Breast epithelium (tissue), 4 donors: ENCODE measurements around the gene ITGA5. TPM values are rescaled to one million over a fixed set of nuclear protein-coding genes. Genes with fewer than 3 reads are reported as not detected.

Experiments used
- DNase-seq, 2 donors: peaks; one replicate each; pipeline ENCODE4 v3.0.0-alpha.2; 2019; ENCODE audit warnings: low spot score in 2 of 2
- H3K27ac ChIP-seq, 2 donors: fragments of 200-600 bp; sonication (generic) in 1 of 2; one replicate each; pipeline ENCODE4 v1.5.1; 2016 to 2019; ENCODE audit warnings: mild to moderate bottlenecking in 1 of 2
- H3K27me3 ChIP-seq, 2 donors: fragments of 200-600 bp; sonication (generic) in 1 of 2; one replicate each; pipeline versions ENCODE4 v1.5.1 to v1.6.0; 2017 to 2019; ENCODE audit warnings: control low read depth in 1 of 2, mild to moderate bottlenecking in 1 of 2
- H3K36me3 ChIP-seq: fragments of 200-600 bp; one replicate; pipeline ENCODE4 v1.5.1; 2019
- H3K4me1 ChIP-seq, 2 donors: fragments of 200-600 bp; sonication (generic); one replicate each; pipeline ENCODE4 v1.5.1; 2016 to 2019; ENCODE audit warnings: control low read depth in 1 of 2
- H3K4me3 ChIP-seq, 3 donors: fragments of 200-600 bp; sonication (generic); 1 replicate in 2 of 3; 2 replicates in 1 of 3; pipeline ENCODE4 v1.5.1; 2016 to 2019; ENCODE audit warnings: mild to moderate bottlenecking in 3 of 3, moderate library complexity in 2 of 3
- H3K9me3 ChIP-seq, 2 donors: fragments of 200-600 bp; sonication (generic) in 1 of 2; one replicate each; pipeline ENCODE4 v1.5.1; 2016 to 2019; ENCODE audit warnings: control low read depth in 1 of 2
- POLR2A ChIP-seq: fragments of 450-650 bp; IDR thresholded peaks from one replicate; pipeline ENCODE4 v1.6.1; 2016; ENCODE audit warnings: antibody characterized with exemption, mild to moderate bottlenecking, moderate library complexity
- POLR2AphosphoS5 ChIP-seq, 3 donors: sonication (generic); formaldehyde crosslinking; IDR thresholded peaks; one replicate each; pipeline ENCODE4 v1.6.1; 2017; ENCODE audit warnings: antibody characterized with exemption in 3 of 3
- intact Hi-C: fragments of 100-400 bp; cut with DNase I; formaldehyde crosslinking; loops from one replicate; pipeline ENCODE4 v1.15.1; 2023; ENCODE audit warnings: low total_unique reads
- total RNA-seq, 3 donors: library from RNA; depleted of rRNA; stranded (reverse); fragments of >200 nt; gene quantifications; one replicate each; pipeline ENCODE4 v1.1.0, GENCODE V29; 2016
- TF ChIP-seq, protein P1 (sequence below), 3 donors: fragments of 450-650 bp; IDR thresholded peaks; one replicate each; pipeline ENCODE4 v1.5.1; 2016 to 2017; ENCODE audit warnings: antibody characterized with exemption in 3 of 3, mild to moderate bottlenecking in 3 of 3, moderate library complexity in 3 of 3

ITGA5 gene
- total RNA-seq, 3 donors from 2014 or later = 30.4 to 135 (median 81.9) TPM

DNA sequence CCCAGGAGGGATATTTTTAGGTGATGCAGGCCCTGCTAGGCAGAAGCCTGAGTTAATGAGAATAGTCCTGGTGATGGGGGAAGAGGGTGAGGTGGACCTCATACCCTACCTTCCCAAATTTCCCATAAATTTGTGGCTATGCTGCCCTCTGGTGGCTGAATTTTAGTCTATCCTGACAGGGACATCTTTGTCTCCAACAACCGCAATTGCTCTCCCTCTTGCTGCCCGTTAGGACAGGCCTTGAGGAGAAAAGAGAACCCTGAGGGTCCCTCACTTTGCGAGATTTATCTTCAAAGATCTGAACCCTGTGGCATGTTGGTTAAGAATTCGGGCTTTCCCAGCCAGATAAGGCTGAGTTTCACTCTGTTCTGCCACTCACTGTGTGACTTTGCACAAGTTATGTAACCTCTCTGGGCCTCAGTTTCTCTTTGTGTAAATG, 24.8 kb downstream of the ITGA5 start:
- DNase-seq = no peak
- no peak overlapping the region for H3K27ac ChIP-seq
- TF ChIP-seq POLR2AphosphoS5 (IDR thresholded peaks at IDR 0.05) = no peak
- TF ChIP-seq, protein P1, sequence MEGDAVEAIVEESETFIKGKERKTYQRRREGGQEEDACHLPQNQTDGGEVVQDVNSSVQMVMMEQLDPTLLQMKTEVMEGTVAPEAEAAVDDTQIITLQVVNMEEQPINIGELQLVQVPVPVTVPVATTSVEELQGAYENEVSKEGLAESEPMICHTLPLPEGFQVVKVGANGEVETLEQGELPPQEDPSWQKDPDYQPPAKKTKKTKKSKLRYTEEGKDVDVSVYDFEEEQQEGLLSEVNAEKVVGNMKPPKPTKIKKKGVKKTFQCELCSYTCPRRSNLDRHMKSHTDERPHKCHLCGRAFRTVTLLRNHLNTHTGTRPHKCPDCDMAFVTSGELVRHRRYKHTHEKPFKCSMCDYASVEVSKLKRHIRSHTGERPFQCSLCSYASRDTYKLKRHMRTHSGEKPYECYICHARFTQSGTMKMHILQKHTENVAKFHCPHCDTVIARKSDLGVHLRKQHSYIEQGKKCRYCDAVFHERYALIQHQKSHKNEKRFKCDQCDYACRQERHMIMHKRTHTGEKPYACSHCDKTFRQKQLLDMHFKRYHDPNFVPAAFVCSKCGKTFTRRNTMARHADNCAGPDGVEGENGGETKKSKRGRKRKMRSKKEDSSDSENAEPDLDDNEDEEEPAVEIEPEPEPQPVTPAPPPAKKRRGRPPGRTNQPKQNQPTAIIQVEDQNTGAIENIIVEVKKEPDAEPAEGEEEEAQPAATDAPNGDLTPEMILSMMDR (IDR thresholded peaks at IDR 0.05) = peak; percentile 44 to 67 (median 65)

DNA sequence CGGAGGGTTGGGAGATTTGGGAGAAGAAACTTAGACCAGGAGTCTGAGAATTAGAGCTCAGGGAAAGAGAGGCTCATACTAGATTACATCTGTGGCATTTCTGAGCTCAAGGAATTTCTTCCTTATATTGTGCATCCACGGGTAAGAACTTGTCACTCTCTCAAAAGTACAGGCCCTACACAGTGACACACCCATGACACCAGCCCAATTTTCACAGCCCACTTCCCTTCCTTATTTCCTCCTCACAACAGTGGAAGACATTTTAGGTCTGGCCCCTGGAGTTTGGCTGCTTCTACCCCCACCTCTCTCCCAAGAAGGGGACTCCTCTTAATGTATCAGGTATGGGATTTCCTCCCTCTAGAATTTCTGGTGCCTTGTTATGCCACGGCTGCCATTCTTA, 25.3 kb downstream of the ITGA5 start:
- Histone ChIP-seq H3K27me3 (no peaks in the 10 kb centered on the region), H3K4me1 (no peaks in the 10 kb centered on the region), H3K9me3 (no peaks in the 10 kb centered on the region), H3K27ac (no peak overlapping the region), H3K4me3 (no peak overlapping the region), H3K36me3 (no peaks in the 10 kb centered on the region)
- intact Hi-C loops = no loop called here
- TF ChIP-seq POLR2AphosphoS5 (IDR thresholded peaks at IDR 0.05) (no peak), POLR2A (no peak)
- TF ChIP-seq, protein P1 (IDR thresholded peaks at IDR 0.05) = no peak
- no peak for DNase-seq

More for the DNA sequence above, 24.8 kb downstream of the ITGA5 start:
- no peaks in the 10 kb centered on the region for H3K9me3 ChIP-seq
- H3K36me3 ChIP-seq = no peaks in the 10 kb centered on the region
- H3K4me3 ChIP-seq = no peak overlapping the region
- no peaks in the 10 kb centered on the region for H3K27me3 ChIP-seq
- no peaks in the 10 kb centered on the region for H3K4me1 ChIP-seq
- intact Hi-C loops = no loop called here

DNA sequence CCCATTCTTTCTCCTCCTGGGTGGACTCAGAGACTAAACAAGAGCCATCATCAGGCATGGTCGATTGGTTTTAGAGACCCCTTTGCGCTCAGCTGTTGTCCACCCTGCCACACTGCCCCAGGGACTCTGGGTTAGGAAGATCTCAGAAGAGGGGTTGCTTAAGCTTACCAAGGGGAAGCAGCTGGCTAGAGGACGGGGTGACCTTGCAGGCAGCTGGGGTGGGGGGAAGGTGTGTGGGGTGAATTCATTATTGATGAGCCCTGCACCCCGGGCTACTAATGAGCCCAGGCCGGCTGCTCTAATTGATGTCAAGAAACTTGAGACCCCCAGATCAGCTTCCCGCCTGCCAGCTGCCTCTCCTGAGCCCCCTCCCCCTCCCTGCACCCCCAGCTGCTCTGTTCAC, 25.9 kb downstream of the ITGA5 start:
- no peaks in the 10 kb centered on the region for H3K27me3 ChIP-seq
- no peak overlapping the region for H3K4me3 ChIP-seq
- DNase-seq = no peak
- intact Hi-C loops = no loop called here
- no peaks in the 10 kb centered on the region for H3K36me3 ChIP-seq
- H3K27ac ChIP-seq = peak overlapping the region; percentile 10 to 30
- H3K4me1 ChIP-seq = peaks cover 0 to 3% of the 10 kb centered on the region in 2 donors
- H3K9me3 ChIP-seq = no peaks in the 10 kb centered on the region
- TF ChIP-seq, protein P1 (IDR thresholded peaks at IDR 0.05) = no peak
- TF ChIP-seq POLR2AphosphoS5 (IDR thresholded peaks at IDR 0.05) (no peak), POLR2A (no peak)

DNA sequence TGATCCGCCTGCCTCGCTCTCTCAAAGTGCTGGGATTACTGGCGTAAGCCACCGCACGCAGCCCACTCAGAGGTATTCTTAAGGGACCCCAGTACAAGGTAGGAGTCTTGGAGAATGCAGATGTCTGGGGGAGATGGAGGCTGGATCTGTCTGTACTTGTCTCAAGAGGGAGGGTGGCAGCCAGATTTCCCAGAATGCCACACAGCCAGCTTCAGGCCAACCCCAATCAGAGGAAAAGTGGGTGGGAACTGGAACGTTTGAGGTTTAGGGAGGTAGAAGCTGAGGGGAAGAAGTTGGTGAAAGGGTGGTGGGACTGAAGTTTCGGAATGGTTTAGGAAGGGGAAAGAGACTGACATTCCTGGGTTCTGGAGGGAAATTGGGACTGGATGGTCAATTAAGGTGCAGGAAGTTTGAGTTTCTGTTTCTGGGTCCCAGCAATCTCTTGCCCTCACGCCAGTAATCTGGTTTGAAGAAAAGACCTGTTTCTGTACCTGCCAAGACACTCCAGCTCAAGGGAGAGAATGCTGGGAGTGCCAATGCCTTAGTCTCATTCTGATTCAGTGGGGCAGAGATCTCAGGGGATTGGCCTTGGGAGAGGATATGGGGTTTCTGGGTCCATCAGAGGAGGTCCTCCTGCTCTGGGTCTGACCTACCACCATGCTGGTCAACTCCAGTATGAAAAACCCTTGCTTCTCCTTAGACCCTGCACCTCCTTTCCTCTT, 26.4 kb downstream of the ITGA5 start:
- no peaks in the 10 kb centered on the region for H3K27me3 ChIP-seq
- peak overlapping the region; percentile 10 to 30 for H3K27ac ChIP-seq
- intact Hi-C loops = no loop called here
- no peaks in the 10 kb centered on the region for H3K36me3 ChIP-seq
- TF ChIP-seq POLR2A = no peak
- no peak for TF ChIP-seq POLR2AphosphoS5 (IDR thresholded peaks at IDR 0.05)
- TF ChIP-seq, protein P1 (IDR thresholded peaks at IDR 0.05) = no peak
- DNase-seq = peak in 1 of 2 donors; percentile 62
- no peaks in the 10 kb centered on the region for H3K9me3 ChIP-seq
- peaks cover 0 to 9% of the 10 kb centered on the region in 2 donors for H3K4me1 ChIP-seq
- peak overlapping the region in 2 of 3 donors; percentile 23 to 74 for H3K4me3 ChIP-seq
